Measurements from ENCODE around the gene XPO4. TPM values are rescaled to one million over a fixed set of nuclear protein-coding genes. Genes with fewer than 3 reads are reported as not detected.

Gene XPO4
- total RNA-seq, 1 experiment from 2014 or later: 33.4 TPM

GRCh38 chr13:20828539-20829364, 73.8 kb downstream of the XPO4 start:
- no peak overlapping the region for H3K4me3 ChIP-seq (ENCODE audit: insufficient read depth, low read depth, low read length)
- H3K27me3 ChIP-seq (ENCODE audit: control insufficient read depth, insufficient read depth, low read length): no peaks in the 10 kb centered on the region
- peak; percentile 15 for DNase-seq
- peaks cover 2% of the 10 kb centered on the region for H3K36me3 ChIP-seq (replicated peaks; ENCODE audit: control insufficient read depth, insufficient read depth, low read length)

GRCh38 chr13:20826843-20827560, 75.5 kb downstream of the XPO4 start:
- Histone ChIP-seq H3K4me3 (ENCODE audit: insufficient read depth, low read depth, low read length) (no peak overlapping the region), H3K27me3 (ENCODE audit: control insufficient read depth, insufficient read depth, low read length) (no peaks in the 10 kb centered on the region), H3K36me3 (replicated peaks; ENCODE audit: control insufficient read depth, insufficient read depth, low read length) (no peaks in the 10 kb centered on the region)
- no peak for DNase-seq

- no peaks in the 10 kb centered on the region for H3K36me3 ChIP-seq (replicated peaks; ENCODE audit: control insufficient read depth, insufficient read depth, low read length)
- H3K27me3 ChIP-seq (ENCODE audit: control insufficient read depth, insufficient read depth, low read length): no peaks in the 10 kb centered on the region
- H3K4me3 ChIP-seq (ENCODE audit: insufficient read depth, low read depth, low read length): no peak overlapping the region
- DNase-seq: no peak
Observed at GRCh38 chr13:20826301-20826700, 76.2 kb downstream of the XPO4 start.

GRCh38 chr13:20825477-20825875, 77.1 kb downstream of the XPO4 start:
- no peaks in the 10 kb centered on the region for H3K36me3 ChIP-seq (replicated peaks; ENCODE audit: control insufficient read depth, insufficient read depth, low read length)
- DNase-seq: no peak
- H3K4me3 ChIP-seq (ENCODE audit: insufficient read depth, low read depth, low read length): no peak overlapping the region
- H3K27me3 ChIP-seq (ENCODE audit: control insufficient read depth, insufficient read depth, low read length): no peaks in the 10 kb centered on the region

GRCh38 chr13:20824762-20825476, 77.6 kb downstream of the XPO4 start:
- DNase-seq: no peak
- no peaks in the 10 kb centered on the region for H3K36me3 ChIP-seq (replicated peaks; ENCODE audit: control insufficient read depth, insufficient read depth, low read length)
- H3K27me3 ChIP-seq (ENCODE audit: control insufficient read depth, insufficient read depth, low read length): no peaks in the 10 kb centered on the region
- H3K4me3 ChIP-seq (ENCODE audit: insufficient read depth, low read depth, low read length): no peak overlapping the region

- Histone ChIP-seq H3K27me3 (ENCODE audit: control insufficient read depth, insufficient read depth, low read length) (no peaks in the 10 kb centered on the region), H3K4me3 (ENCODE audit: insufficient read depth, low read depth, low read length) (no peak overlapping the region), H3K36me3 (replicated peaks; ENCODE audit: control insufficient read depth, insufficient read depth, low read length) (no peaks in the 10 kb centered on the region; the same call in 1 of the 2 replicates)
- no peak for DNase-seq
Observed at GRCh38 chr13:20823071-20823470, 79.5 kb downstream of the XPO4 start.

- Histone ChIP-seq H3K4me3 (ENCODE audit: insufficient read depth, low read depth, low read length) (no peak overlapping the region), H3K36me3 (replicated peaks; ENCODE audit: control insufficient read depth, insufficient read depth, low read length) (no peaks in the 10 kb centered on the region; the same call in 1 of the 2 replicates), H3K27me3 (ENCODE audit: control insufficient read depth, insufficient read depth, low read length) (no peaks in the 10 kb centered on the region)
- no peak for DNase-seq
Observed at GRCh38 chr13:20822406-20822805, 80.1 kb downstream of the XPO4 start.

- Histone ChIP-seq H3K4me3 (ENCODE audit: insufficient read depth, low read depth, low read length) (no peak overlapping the region), H3K36me3 (replicated peaks; ENCODE audit: control insufficient read depth, insufficient read depth, low read length) (no peaks in the 10 kb centered on the region; the same call in 1 of the 2 replicates)
Observed at GRCh38 chr13:20819715-20820114, 82.8 kb downstream of the XPO4 start.

GRCh38 chr13:20815464-20815863, 87.1 kb downstream of the XPO4 start:
- Histone ChIP-seq H3K27me3 (ENCODE audit: control insufficient read depth, insufficient read depth, low read length) (no peaks in the 10 kb centered on the region), H3K4me3 (ENCODE audit: insufficient read depth, low read depth, low read length) (no peak overlapping the region), H3K36me3 (replicated peaks; ENCODE audit: control insufficient read depth, insufficient read depth, low read length) (no peaks in the 10 kb centered on the region; the same call in 1 of the 2 replicates)
- DNase-seq: no peak

More at GRCh38 chr13:20819715-20820114, 82.8 kb downstream of the XPO4 start:
- no peak for DNase-seq
- H3K27me3 ChIP-seq (ENCODE audit: control insufficient read depth, insufficient read depth, low read length): no peaks in the 10 kb centered on the region

GRCh38 chr13:20814224-20814910, 88.2 kb downstream of the XPO4 start:
- Histone ChIP-seq H3K4me3 (ENCODE audit: insufficient read depth, low read depth, low read length) (no peak overlapping the region), H3K27me3 (ENCODE audit: control insufficient read depth, insufficient read depth, low read length) (no peaks in the 10 kb centered on the region), H3K36me3 (replicated peaks; ENCODE audit: control insufficient read depth, insufficient read depth, low read length) (no peaks in the 10 kb centered on the region; the same call in 1 of the 2 replicates)
- DNase-seq: no peak

- Histone ChIP-seq H3K4me3 (ENCODE audit: insufficient read depth, low read depth, low read length) (no peak overlapping the region), H3K36me3 (replicated peaks; ENCODE audit: control insufficient read depth, insufficient read depth, low read length) (peaks cover 6% of the 10 kb centered on the region), H3K27me3 (ENCODE audit: control insufficient read depth, insufficient read depth, low read length) (no peaks in the 10 kb centered on the region)
- no peak for DNase-seq
Observed at GRCh38 chr13:20812890-20813289, 89.7 kb downstream of the XPO4 start.

- H3K36me3 ChIP-seq (replicated peaks; ENCODE audit: control insufficient read depth, insufficient read depth, low read length): peaks cover 6% of the 10 kb centered on the region
- no peak for DNase-seq
- H3K4me3 ChIP-seq (ENCODE audit: insufficient read depth, low read depth, low read length): no peak overlapping the region
- H3K27me3 ChIP-seq (ENCODE audit: control insufficient read depth, insufficient read depth, low read length): no peaks in the 10 kb centered on the region
Observed at GRCh38 chr13:20810808-20811207, 91.7 kb downstream of the XPO4 start.

GRCh38 chr13:20808874-20809273, 93.7 kb downstream of the XPO4 start:
- Histone ChIP-seq H3K27me3 (ENCODE audit: control insufficient read depth, insufficient read depth, low read length) (no peaks in the 10 kb centered on the region), H3K36me3 (replicated peaks; ENCODE audit: control insufficient read depth, insufficient read depth, low read length) (peaks cover 6% of the 10 kb centered on the region), H3K4me3 (ENCODE audit: insufficient read depth, low read depth, low read length) (no peak overlapping the region)
- DNase-seq: no peak

All from H7 (cell line).